MCF 10A (cell line): Measurements from ENCODE around the gene CEP192. TPM values are rescaled to one million over a fixed set of nuclear protein-coding genes. Genes with fewer than 3 reads are reported as not detected.

Source experiments
- BruUV-seq: library from RNA; stranded (reverse); fragments of 400-500 nt; replicated peaks from 2 replicates; lab custom pipeline; 2021; lab: Mats Ljungman, UMichigan
- CTCF ChIA-PET: fragments of 300-600 bp; sonication (Branson Sonifier 250); formaldehyde crosslinking; extraction: SDS; loops from one replicate; lab custom pipeline; 2021; ENCODE audit warnings: antibody characterized with exemption, inconsistent platforms; lab: Yijun Ruan, JAX
- POLR2A ChIA-PET: fragments of 300-600, 350-650 bp; sonication (Branson Sonifier 250); formaldehyde crosslinking; extraction: SDS; loops from one replicate; lab custom pipeline; 2020; ENCODE audit warnings: antibody characterized with exemption, inconsistent platforms; lab: Yijun Ruan, JAX
- DNase-seq: peaks from one replicate; pipeline ENCODE4 v3.0.0-alpha.2; 2018; ENCODE audit not compliant: unreplicated experiment
- H3K27ac Mint-ChIP-seq: one replicate; pipeline ENCODE4 v1.8.0; 2022; ENCODE audit warnings: mild to moderate bottlenecking, low read depth, mixed read lengths; ENCODE audit not compliant: unreplicated experiment
- H3K27me3 Mint-ChIP-seq: one replicate; pipeline ENCODE4 v1.8.0; 2022; ENCODE audit warnings: mixed read lengths; ENCODE audit not compliant: insufficient read depth, unreplicated experiment
- H3K36me3 Mint-ChIP-seq: one replicate; pipeline ENCODE4 v1.8.0; 2022; ENCODE audit warnings: mild to moderate bottlenecking, moderate library complexity, mixed read lengths; ENCODE audit not compliant: insufficient read depth, unreplicated experiment
- H3K4me1 Mint-ChIP-seq: one replicate; pipeline ENCODE4 v1.8.0; 2022; ENCODE audit warnings: mixed read lengths; ENCODE audit not compliant: insufficient read depth, unreplicated experiment
- H3K4me3 Mint-ChIP-seq: one replicate; pipeline ENCODE4 v1.8.0; 2022; ENCODE audit warnings: mild to moderate bottlenecking, moderate library complexity, mixed read lengths; ENCODE audit not compliant: unreplicated experiment
- H3K9me3 Mint-ChIP-seq: one replicate; pipeline ENCODE4 v1.8.0; 2022; ENCODE audit warnings: mixed read lengths; ENCODE audit not compliant: unreplicated experiment
- intact Hi-C: fragments of 100-400 bp; cut with micrococcal nuclease; formaldehyde crosslinking; loops from 2 replicates; pipeline ENCODE4 v1.14.1; 2022
- total RNA-seq: library from RNA; stranded (reverse); gene quantifications from 2 replicates; pipeline ENCODE4 v1.2.3, GENCODE V29; 2022
- TF ChIP-seq, protein P1 (sequence below): fragments of 200-600 bp; IDR thresholded peaks from one replicate; pipeline ENCODE4 v1.8.0; 2022; ENCODE audit warnings: antibody characterized with exemption, mild to moderate bottlenecking; ENCODE audit not compliant: unreplicated experiment

CEP192 gene
- total RNA-seq, 1 experiment from 2014 or later: 14.3 TPM

- no peaks in the 10 kb centered on the region for H3K4me1 Mint-ChIP-seq
- no peak overlapping the region for H3K27ac Mint-ChIP-seq
- POLR2A ChIA-PET: no interaction called here
- CTCF ChIA-PET: interaction anchor here (0.6 kb wide), 1 partner anchor 51 kb away, joined by 3 read pairs; no protein-coding TSS in a partner anchor
- TF ChIP-seq, protein P1, sequence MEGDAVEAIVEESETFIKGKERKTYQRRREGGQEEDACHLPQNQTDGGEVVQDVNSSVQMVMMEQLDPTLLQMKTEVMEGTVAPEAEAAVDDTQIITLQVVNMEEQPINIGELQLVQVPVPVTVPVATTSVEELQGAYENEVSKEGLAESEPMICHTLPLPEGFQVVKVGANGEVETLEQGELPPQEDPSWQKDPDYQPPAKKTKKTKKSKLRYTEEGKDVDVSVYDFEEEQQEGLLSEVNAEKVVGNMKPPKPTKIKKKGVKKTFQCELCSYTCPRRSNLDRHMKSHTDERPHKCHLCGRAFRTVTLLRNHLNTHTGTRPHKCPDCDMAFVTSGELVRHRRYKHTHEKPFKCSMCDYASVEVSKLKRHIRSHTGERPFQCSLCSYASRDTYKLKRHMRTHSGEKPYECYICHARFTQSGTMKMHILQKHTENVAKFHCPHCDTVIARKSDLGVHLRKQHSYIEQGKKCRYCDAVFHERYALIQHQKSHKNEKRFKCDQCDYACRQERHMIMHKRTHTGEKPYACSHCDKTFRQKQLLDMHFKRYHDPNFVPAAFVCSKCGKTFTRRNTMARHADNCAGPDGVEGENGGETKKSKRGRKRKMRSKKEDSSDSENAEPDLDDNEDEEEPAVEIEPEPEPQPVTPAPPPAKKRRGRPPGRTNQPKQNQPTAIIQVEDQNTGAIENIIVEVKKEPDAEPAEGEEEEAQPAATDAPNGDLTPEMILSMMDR: no peak
- H3K9me3 Mint-ChIP-seq: no peaks in the 10 kb centered on the region
- no peak overlapping the region for H3K4me3 Mint-ChIP-seq
- no TSS peak for BruUV-seq
- intact Hi-C loops: no loop called here
- H3K27me3 Mint-ChIP-seq: no peaks in the 10 kb centered on the region
- DNase-seq: no peak
- peaks cover 43% of the 10 kb centered on the region for H3K36me3 Mint-ChIP-seq
Observed at GRCh38 chr18:13007248-13007560, 16.0 kb downstream of the CEP192 start.

GRCh38 chr18:13011719-13012118, 20.6 kb downstream of the CEP192 start:
- intact Hi-C loops: no loop called here
- Mint-ChIP-seq H3K4me3 (no peak overlapping the region), H3K36me3 (peaks cover 61% of the 10 kb centered on the region), H3K27me3 (no peaks in the 10 kb centered on the region), H3K9me3 (no peaks in the 10 kb centered on the region), H3K4me1 (no peaks in the 10 kb centered on the region), H3K27ac (no peak overlapping the region)
- no peak for DNase-seq
- ChIA-PET POLR2A (no interaction called here), CTCF (interaction anchor here (0.7 kb wide), 1 partner anchor 37 kb away, joined by 3 read pairs; no protein-coding TSS in a partner anchor)
- BruUV-seq: no TSS peak
- TF ChIP-seq, protein P1: no peak

GRCh38 chr18:13014232-13014631, 23.1 kb downstream of the CEP192 start:
- intact Hi-C loops: no loop called here
- H3K4me3 Mint-ChIP-seq: no peak overlapping the region
- TF ChIP-seq, protein P1: no peak
- H3K36me3 Mint-ChIP-seq: peaks cover 58% of the 10 kb centered on the region
- ChIA-PET POLR2A (interaction anchor here (0.6 kb wide), 1 partner anchor 13 kb away, joined by 3 read pairs; no protein-coding TSS in a partner anchor), CTCF (interaction anchor here (1.0 kb wide), 1 partner anchor 21 kb away, joined by 3 read pairs; no protein-coding TSS in a partner anchor)
- peak overlapping the region; percentile 10 for H3K27ac Mint-ChIP-seq
- H3K27me3 Mint-ChIP-seq: no peaks in the 10 kb centered on the region
- no TSS peak for BruUV-seq
- DNase-seq: no peak
- no peaks in the 10 kb centered on the region for H3K9me3 Mint-ChIP-seq
- no peaks in the 10 kb centered on the region for H3K4me1 Mint-ChIP-seq

DNA sequence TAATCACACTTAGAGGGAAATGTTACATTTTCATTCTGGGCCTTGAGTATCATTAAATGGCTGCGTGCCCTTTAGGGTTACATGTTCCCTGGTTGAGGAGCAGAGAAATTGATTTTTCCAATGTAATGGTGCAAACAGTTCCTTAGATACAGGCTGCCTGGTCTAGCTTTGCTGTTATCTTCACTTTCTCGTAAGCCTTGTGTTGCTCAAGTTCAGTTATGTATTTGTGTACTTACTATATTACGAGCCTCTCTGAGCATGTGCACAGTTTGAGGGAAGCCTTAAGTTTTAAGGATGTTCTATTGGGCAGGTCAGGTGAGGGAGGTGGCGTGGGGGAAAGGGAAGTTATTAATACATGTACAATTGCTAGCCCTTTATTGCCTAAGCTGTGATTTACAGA, 23.7 kb downstream of the CEP192 start:
- Mint-ChIP-seq H3K4me1 (no peaks in the 10 kb centered on the region), H3K27ac (no peak overlapping the region), H3K9me3 (no peaks in the 10 kb centered on the region), H3K27me3 (no peaks in the 10 kb centered on the region), H3K36me3 (peaks cover 54% of the 10 kb centered on the region), H3K4me3 (no peak overlapping the region)
- ChIA-PET CTCF (interaction anchor here (1.0 kb wide), 1 partner anchor 21 kb away, joined by 3 read pairs; no protein-coding TSS in a partner anchor), POLR2A (interaction anchor here (0.6 kb wide), 1 partner anchor 13 kb away, joined by 3 read pairs; no protein-coding TSS in a partner anchor)
- TF ChIP-seq, protein P1: no peak
- no peak for DNase-seq
- BruUV-seq: no TSS peak
- intact Hi-C loops: no loop called here
